Epithelial cell of alveolus of lung (primary cell): ENCODE results near the gene IFI27L2. TPM values are rescaled to one million over a fixed set of nuclear protein-coding genes. Genes with fewer than 3 reads are reported as not detected.

Source experiments
- total RNA-seq: library from RNA; depleted of rRNA; stranded (reverse); fragments of >200 nt; gene quantifications from 2 replicates; pipeline ENCODE4 v1.2.1, GENCODE V29; 2015

Gene IFI27L2
- total RNA-seq: 47.2 and 328 TPM in 2 replicates

GRCh38 chr14:94129111-94129757 is at the start of gene IFI27L2:
TSS of gene IFI27L2 (minus strand) at chr14:94129604. CDS start at chr14:94129564, 40 bp downstream.

GRCh38 chr14:94173885-94174603 is 44.6 kb upstream of the IFI27L2 start, which contains the start of gene PPP4R4:
TSS of gene PPP4R4 (plus strand) at chr14:94174322. CDS start at chr14:94174466, 144 bp downstream.

GRCh38 chr14:94110552-94111181 is 18.7 kb downstream of the IFI27L2 start, which contains the start of gene IFI27:
TSS of gene IFI27 (plus strand) at chr14:94110736.

GRCh38 chr14:94080621-94081385 is 48.6 kb downstream of the IFI27L2 start, which contains the start of the genes DDX24 and IFI27L1:
TSS of gene DDX24 (minus strand) at chr14:94081202. CDS start at chr14:94079742, 1,460 bp downstream.
TSS of gene IFI27L1 (plus strand) at chr14:94081310. CDS start at chr14:94096938, 15,628 bp downstream.

Other genes starting within 250 kb of the IFI27L2 start
- not detected in 2 replicates for gene FAM181A, start 202.3 kb downstream of the IFI27L2 start, total RNA-seq
- gene ASB2, start 153.0 kb downstream of the IFI27L2 start, total RNA-seq: 0.13 TPM in 1 of 2 replicates, not detected in the other
- gene CCDC197, start 132.3 kb downstream of the IFI27L2 start, total RNA-seq: not detected in 2 replicates
- 0.48 and 3.2 TPM in 2 replicates for gene OTUB2, start 103.3 kb downstream of the IFI27L2 start, total RNA-seq
- 95.9 and 147 TPM in 2 replicates for gene DDX24, start 48.4 kb downstream of the IFI27L2 start, total RNA-seq
- gene IFI27L1, start 48.3 kb downstream of the IFI27L2 start, total RNA-seq: 9.6 and 28.6 TPM in 2 replicates
- gene IFI27, start 18.9 kb downstream of the IFI27L2 start, total RNA-seq: 37.6 TPM in 1 of 2 replicates, not detected in the other
- gene PPP4R4, start 44.7 kb upstream of the IFI27L2 start, total RNA-seq: 1.6 and 8.5 TPM in 2 replicates
- not detected in 2 replicates for gene SERPINA10, start 163.7 kb upstream of the IFI27L2 start, total RNA-seq
- gene SERPINA6, start 193.7 kb upstream of the IFI27L2 start, total RNA-seq: 0.13 TPM in 1 of 2 replicates, not detected in the other
- not detected in 2 replicates for gene SERPINA2, start 237.1 kb upstream of the IFI27L2 start, total RNA-seq